Erythroblast (primary cell): ENCODE data around the gene CCT5.

ENCODE experiments used
- GATA1 ChIP-seq: IDR thresholded peaks from 2 replicates; pipeline ENCODE4 v1.6.1; 2011; ENCODE audit warnings: low read depth, mild to moderate bottlenecking, control low read depth, low read length, moderate library complexity
- POLR2A ChIP-seq: IDR thresholded peaks from 2 replicates; pipeline ENCODE4 v1.6.1; 2011; ENCODE audit warnings: mild to moderate bottlenecking, low read length

DNA sequence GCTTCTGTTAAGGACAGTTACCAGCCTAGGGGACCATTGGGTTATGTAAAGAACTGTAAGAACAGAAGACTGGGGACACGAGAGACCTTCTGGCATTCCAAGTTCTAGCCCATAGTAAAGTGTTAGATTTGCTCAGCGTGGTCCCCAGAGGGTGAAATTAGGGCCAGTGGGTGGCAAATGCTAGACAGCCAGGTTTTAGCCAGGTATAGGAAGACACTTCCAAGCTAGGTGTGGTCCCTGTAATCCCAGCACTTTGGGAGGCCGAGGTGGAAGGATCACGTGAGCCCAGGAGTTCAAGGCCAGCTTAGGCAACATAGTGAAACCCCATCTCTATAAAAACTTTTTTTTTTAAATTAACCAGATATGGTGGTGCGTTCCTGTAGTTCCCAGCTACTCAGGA, 34.7 kb upstream of the CCT5 start:
- TF ChIP-seq POLR2A (no peak), GATA1 (no peak)
